ENCODE results near the gene CLN5. TPM values are rescaled to one million over a fixed set of nuclear protein-coding genes. Genes with fewer than 3 reads are reported as not detected.
A peak's percentile ranks its signal among the peaks of the same experiment; 100 is the strongest.
"Not testable (repeated sequence)": the region's sequence is repeated elsewhere in the genome, so short reads cannot be mapped to it uniquely, and the experiment has no call there.

The CLN5 gene
- total RNA-seq, 2 experiments from 2014 or later, result 14.5 to 16.9 TPM

GRCh38 chr13:77001963-77002587 lies 10.2 kb downstream of the CLN5 start:
- Mint-ChIP-seq H3K27me3 (no peaks in the 10 kb centered on the region), H3K4me3 (no peak overlapping the region), H3K4me1 (ENCODE audit: low read depth) (peaks cover 31% of the 10 kb centered on the region), H3K9me3 (no peaks in the 10 kb centered on the region), H3K27ac (peak overlapping the region; percentile 28), H3K36me3 (ENCODE audit: low read depth) (peaks cover 40% of the 10 kb centered on the region)
- intact Hi-C loops (cut with micrococcal nuclease), result loop anchor here (10.0 kb wide), 1 partner anchor 473 kb away; no protein-coding TSS in a partner anchor
- no peak for DNase-seq
- ATAC-seq, result peak; percentile 13
- POLR2A ChIA-PET, result interaction anchor here (0.8 to 2.4 kb wide), 4 partner anchors 9 to 24 kb away, joined by 3 to 17 read pairs (median 6); partner anchors contain the start of gene FBXL3
- CTCF ChIA-PET, result interaction anchor here (1.1 to 4.4 kb wide), 10 partner anchors 8 to 50 kb away, joined by 3 to 26 read pairs (median 4); partner anchors contain the start of gene CLN5
- TF ChIP-seq CTCF (IDR thresholded peaks at IDR 0.05), result no peak

- Mint-ChIP-seq H3K4me1 (ENCODE audit: low read depth) (peaks cover 34% of the 10 kb centered on the region), H3K9me3 (no peaks in the 10 kb centered on the region), H3K4me3 (no peak overlapping the region), H3K36me3 (ENCODE audit: low read depth) (peaks cover 41% of the 10 kb centered on the region), H3K27ac (no peak overlapping the region), H3K27me3 (no peaks in the 10 kb centered on the region)
- ChIA-PET CTCF (interaction anchor here (1.0 to 4.4 kb wide), 10 partner anchors 8 to 49 kb away, joined by 3 to 26 read pairs (median 4); partner anchors contain the start of gene CLN5), POLR2A (interaction anchor here (0.8 to 2.4 kb wide), 3 partner anchors 10 to 24 kb away, joined by 4 to 17 read pairs (median 8); partner anchors contain the start of gene FBXL3)
- peak; percentile 58 for TF ChIP-seq CTCF (IDR thresholded peaks at IDR 0.05)
- intact Hi-C loops (cut with micrococcal nuclease), result loop anchor here (10.0 kb wide), 1 partner anchor 472 kb away; no protein-coding TSS in a partner anchor
- ATAC-seq (no peak), DNase-seq (no peak)
Measured at GRCh38 chr13:77002590-77003190, 10.8 kb downstream of the CLN5 start.

- POLR2A ChIA-PET, result interaction anchor here (0.9 to 4.1 kb wide), 4 partner anchors 9 to 317 kb away, joined by 3 to 18 read pairs (median 6); partner anchors contain the start of genes CLN5 and FBXL3
- DNase-seq, result peak; percentile 18
- peaks cover 36% of the 10 kb centered on the region for H3K4me1 Mint-ChIP-seq (ENCODE audit: low read depth)
Measured at GRCh38 chr13:77008337-77008736, 16.5 kb downstream of the CLN5 start.

GRCh38 chr13:77009011-77009410 lies 17.1 kb downstream of the CLN5 start:
- no peak for TF ChIP-seq CTCF (IDR thresholded peaks at IDR 0.05)
- CTCF ChIA-PET, result interaction anchor here (1.3 to 1.5 kb wide), 3 partner anchors 12 to 123 kb away, joined by 3 read pairs; partner anchors contain the start of gene KCTD12
- intact Hi-C loops (cut with micrococcal nuclease), result loop anchor here (10.0 kb wide), 1 partner anchor 466 kb away; no protein-coding TSS in a partner anchor
- POLR2A ChIA-PET, result interaction anchor here (0.9 to 4.1 kb wide), 5 partner anchors 9 to 316 kb away, joined by 3 to 18 read pairs (median 5); partner anchors contain the start of genes CLN5 and FBXL3
- ATAC-seq, result peak; percentile 79
- no peak for DNase-seq
- no peaks in the 10 kb centered on the region for H3K9me3 Mint-ChIP-seq
- H3K4me3 Mint-ChIP-seq, result no peak overlapping the region
- H3K4me1 Mint-ChIP-seq (ENCODE audit: low read depth), result peaks cover 38% of the 10 kb centered on the region
- no peaks in the 10 kb centered on the region for H3K27me3 Mint-ChIP-seq
- peak overlapping the region; percentile 74 for H3K27ac Mint-ChIP-seq
- H3K36me3 Mint-ChIP-seq (ENCODE audit: low read depth), result peaks cover 55% of the 10 kb centered on the region

More at GRCh38 chr13:77008337-77008736, 16.5 kb downstream of the CLN5 start:
- peak; percentile 77 for ATAC-seq
- Mint-ChIP-seq H3K36me3 (ENCODE audit: low read depth) (peaks cover 48% of the 10 kb centered on the region), H3K27ac (peak overlapping the region; percentile 74)
- not testable (repeated sequence) for H3K27me3 Mint-ChIP-seq, H3K4me3 Mint-ChIP-seq, H3K9me3 Mint-ChIP-seq
- intact Hi-C loops (cut with micrococcal nuclease), result loop anchor here (10.0 kb wide), 1 partner anchor 466 kb away; no protein-coding TSS in a partner anchor
- CTCF ChIA-PET, result interaction anchor here (1.3 to 1.5 kb wide), 3 partner anchors 11 to 123 kb away, joined by 3 read pairs; partner anchors contain the start of gene KCTD12

- POLR2A ChIA-PET, result interaction anchor here (1.7 to 4.1 kb wide), 3 partner anchors 17 to 316 kb away, joined by 3 to 18 read pairs (median 7); partner anchors contain the start of genes CLN5 and FBXL3
- CTCF ChIA-PET, result interaction anchor here (1.0 to 1.3 kb wide), 2 partner anchors 8 to 469 kb away, joined by 3 to 4 read pairs; no protein-coding TSS in a partner anchor
- peak overlapping the region; percentile 74 for H3K27ac Mint-ChIP-seq
- not testable (repeated sequence) for H3K4me3 Mint-ChIP-seq, H3K9me3 Mint-ChIP-seq, ATAC-seq, H3K27me3 Mint-ChIP-seq, DNase-seq
- intact Hi-C loops (cut with micrococcal nuclease), result loop anchor here (10.0 kb wide), 1 partner anchor 465 kb away; no protein-coding TSS in a partner anchor
- peaks cover 60% of the 10 kb centered on the region for H3K36me3 Mint-ChIP-seq (ENCODE audit: low read depth)
- H3K4me1 Mint-ChIP-seq (ENCODE audit: low read depth), result peaks cover 37% of the 10 kb centered on the region
Measured at GRCh38 chr13:77009719-77010118, 17.8 kb downstream of the CLN5 start.

Measured in activated CD8-positive, alpha-beta T cell treated with anti-CD3 and anti-CD28 coated beads for 36 hours (primary cell).